HepG2 (cell line): ENCODE data around the gene SPINK4. TPM values are rescaled to one million over a fixed set of nuclear protein-coding genes. Genes with fewer than 3 reads are reported as not detected.

Experiments
- CBX1 ChIP-seq: IDR thresholded peaks from one replicate; pipeline ENCODE4 v1.6.1; 2016; ENCODE audit warnings: antibody characterized with exemption, low read depth
- CBX5 ChIP-seq: sonication (generic); formaldehyde crosslinking; IDR thresholded peaks from 2 replicates; pipeline ENCODE4 v1.4.0; 2020; ENCODE audit warnings: missing genetic modification reagents, borderline replicate concordance
- DDIT3 ChIP-seq: sonication (generic); formaldehyde crosslinking; IDR thresholded peaks from 2 replicates; pipeline ENCODE4 v1.4.0; 2020; ENCODE audit warnings: mild to moderate bottlenecking, missing genetic modification reagents
- FOXO1 ChIP-seq: sonication (generic); formaldehyde crosslinking; IDR thresholded peaks from 2 replicates; pipeline ENCODE4 v1.4.0; 2020; ENCODE audit warnings: missing genetic modification reagents
- ISX ChIP-seq: sonication (generic); formaldehyde crosslinking; conservative IDR thresholded peaks from 2 replicates; pipeline ENCODE4 v1.5.0; 2020; ENCODE audit warnings: missing genetic modification reagents
- MEIS1 ChIP-seq: sonication (generic); formaldehyde crosslinking; IDR thresholded peaks from 2 replicates; pipeline ENCODE4 v1.9.0; 2021; ENCODE audit warnings: mild to moderate bottlenecking, missing genetic modification reagents, moderate library complexity, borderline replicate concordance
- MYC ChIP-seq: sonication (generic); formaldehyde crosslinking; IDR thresholded peaks from 2 replicates; pipeline ENCODE4 v1.9.0; 2021; ENCODE audit warnings: missing genetic modification reagents, borderline replicate concordance
- NFE2 ChIP-seq: sonication (generic); formaldehyde crosslinking; IDR thresholded peaks from 2 replicates; pipeline ENCODE4 v1.4.0; 2020; ENCODE audit warnings: missing genetic modification reagents
- PHF8 ChIP-seq: sonication (generic); formaldehyde crosslinking; IDR thresholded peaks from 2 replicates; pipeline ENCODE4 v1.5.0; 2020; ENCODE audit warnings: missing genetic modification reagents
- SRSF9 ChIP-seq: fragments of 200-400 bp; formaldehyde crosslinking; IDR thresholded peaks from 2 replicates; pipeline ENCODE4 v1.6.1; 2018; ENCODE audit warnings: borderline replicate concordance, mild to moderate bottlenecking, low read depth, low read length; ENCODE audit not compliant: insufficient read depth, poor library complexity, severe bottlenecking
- SYNCRIP ChIP-seq: fragments of 200-400 bp; formaldehyde crosslinking; IDR thresholded peaks from 2 replicates; pipeline ENCODE4 v1.6.1; 2018; ENCODE audit warnings: mild to moderate bottlenecking, low read depth, low read length; ENCODE audit not compliant: insufficient read depth
- ZNF337 ChIP-seq: sonication (generic); formaldehyde crosslinking; IDR thresholded peaks from 2 replicates; pipeline ENCODE4 v1.5.1; 2020; ENCODE audit warnings: missing genetic modification reagents, low read depth, mild to moderate bottlenecking, borderline replicate concordance
- ZNF362 ChIP-seq: sonication (generic); formaldehyde crosslinking; IDR thresholded peaks from 2 replicates; pipeline ENCODE4 v1.4.0; 2020; ENCODE audit warnings: missing genetic modification reagents, mild to moderate bottlenecking, borderline replicate concordance
- ZNF383 ChIP-seq: sonication (generic); formaldehyde crosslinking; IDR thresholded peaks from 2 replicates; pipeline ENCODE4 v1.4.0; 2020; ENCODE audit warnings: missing genetic modification reagents, mild to moderate bottlenecking, borderline replicate concordance
- ZNF446 ChIP-seq: sonication (generic); formaldehyde crosslinking; IDR thresholded peaks from 2 replicates; pipeline ENCODE4 v1.5.0; 2020; ENCODE audit warnings: mild to moderate bottlenecking, missing genetic modification reagents
- ZNF496 ChIP-seq: sonication (generic); formaldehyde crosslinking; IDR thresholded peaks from 2 replicates; pipeline ENCODE4 v1.8.1; 2023; ENCODE audit warnings: mild to moderate bottlenecking, moderate library complexity, missing genetic modification reagents; ENCODE audit not compliant: insufficient replicate concordance
- ZNF570 ChIP-seq: sonication (generic); formaldehyde crosslinking; IDR thresholded peaks from 2 replicates; pipeline ENCODE4 v1.4.0; 2020; ENCODE audit warnings: mild to moderate bottlenecking, missing genetic modification reagents, borderline replicate concordance
- polyA plus RNA-seq, 8 experiments: library from polyadenylated mRNA; depleted of rRNA in 3 of 8; stranded (reverse) in 7 of 8; unstranded in 1 of 8; fragments of >200 nt; fragmentation: Illumina TruSeq in 4 of 8; extraction: Trizol in 4 of 8; gene quantifications; 2 replicates each; pipeline versions ENCODE4 v1.2.1 to v1.2.3, GENCODE V29; 2011 to 2016; ENCODE audit warnings: low read depth in 4 of 8, missing spikeins in 1 of 8, mixed read lengths in 1 of 8; ENCODE audit not compliant: insufficient read depth in 1 of 8
- total RNA-seq, 5 experiments: library from RNA; depleted of rRNA; stranded (reverse); fragments of >200 nt; fragmentation: Illumina TruSeq; extraction: Trizol; gene quantifications; 2 replicates each; pipeline ENCODE4 v1.2.3, GENCODE V29; 2016; ENCODE audit warnings: low read depth in 1 of 5
- TF ChIP-seq, protein P1 (sequence below), 2 experiments: fragments of 450-650 bp in 1 of 2; sonication (generic) in 1 of 2; formaldehyde crosslinking in 1 of 2; IDR thresholded peaks; 2 replicates each; pipeline versions ENCODE4 v1.6.1 to v1.8.0; 2016 to 2022; ENCODE audit warnings: antibody characterized with exemption in 1 of 2, mild to moderate bottlenecking in 1 of 2, missing genetic modification reagents in 1 of 2

SPINK4 gene
- total and polyA plus RNA-seq, 2 of the 13 experiments (the other 11 are each of a cell fraction or from before 2014, with no cell fraction given) = 0.53 to 3.4 TPM

- TF ChIP-seq, protein P1, sequence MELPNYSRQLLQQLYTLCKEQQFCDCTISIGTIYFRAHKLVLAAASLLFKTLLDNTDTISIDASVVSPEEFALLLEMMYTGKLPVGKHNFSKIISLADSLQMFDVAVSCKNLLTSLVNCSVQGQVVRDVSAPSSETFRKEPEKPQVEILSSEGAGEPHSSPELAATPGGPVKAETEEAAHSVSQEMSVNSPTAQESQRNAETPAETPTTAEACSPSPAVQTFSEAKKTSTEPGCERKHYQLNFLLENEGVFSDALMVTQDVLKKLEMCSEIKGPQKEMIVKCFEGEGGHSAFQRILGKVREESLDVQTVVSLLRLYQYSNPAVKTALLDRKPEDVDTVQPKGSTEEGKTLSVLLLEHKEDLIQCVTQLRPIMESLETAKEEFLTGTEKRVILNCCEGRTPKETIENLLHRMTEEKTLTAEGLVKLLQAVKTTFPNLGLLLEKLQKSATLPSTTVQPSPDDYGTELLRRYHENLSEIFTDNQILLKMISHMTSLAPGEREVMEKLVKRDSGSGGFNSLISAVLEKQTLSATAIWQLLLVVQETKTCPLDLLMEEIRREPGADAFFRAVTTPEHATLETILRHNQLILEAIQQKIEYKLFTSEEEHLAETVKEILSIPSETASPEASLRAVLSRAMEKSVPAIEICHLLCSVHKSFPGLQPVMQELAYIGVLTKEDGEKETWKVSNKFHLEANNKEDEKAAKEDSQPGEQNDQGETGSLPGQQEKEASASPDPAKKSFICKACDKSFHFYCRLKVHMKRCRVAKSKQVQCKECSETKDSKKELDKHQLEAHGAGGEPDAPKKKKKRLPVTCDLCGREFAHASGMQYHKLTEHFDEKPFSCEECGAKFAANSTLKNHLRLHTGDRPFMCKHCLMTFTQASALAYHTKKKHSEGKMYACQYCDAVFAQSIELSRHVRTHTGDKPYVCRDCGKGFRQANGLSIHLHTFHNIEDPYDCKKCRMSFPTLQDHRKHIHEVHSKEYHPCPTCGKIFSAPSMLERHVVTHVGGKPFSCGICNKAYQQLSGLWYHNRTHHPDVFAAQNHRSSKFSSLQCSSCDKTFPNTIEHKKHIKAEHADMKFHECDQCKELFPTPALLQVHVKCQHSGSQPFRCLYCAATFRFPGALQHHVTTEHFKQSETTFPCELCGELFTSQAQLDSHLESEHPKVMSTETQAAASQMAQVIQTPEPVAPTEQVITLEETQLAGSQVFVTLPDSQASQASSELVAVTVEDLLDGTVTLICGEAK (IDR thresholded peaks at IDR 0.05) = no peak
- TF ChIP-seq, protein P1 (CRISPR knock-in tag; IDR thresholded peaks at IDR 0.05) = peak; percentile 90
- TF ChIP-seq SYNCRIP (no peak), PHF8 (CRISPR knock-in tag) (peak; percentile 95), ZNF362 (peak; percentile 59; the same call in 1 of the 2 replicates), ZNF496 (CRISPR knock-in tag) (no peak), CBX1 (peak; percentile 29), ZNF337 (CRISPR knock-in tag) (peak; percentile 71; the same call in 1 of the 2 replicates), DDIT3 (CRISPR knock-in tag) (no peak), ZNF446 (CRISPR knock-in tag) (0 out of 2 replicates have a peak, but pooled peaks have one; percentile 82), NFE2 (CRISPR knock-in tag) (0 out of 2 replicates have a peak, but pooled peaks have one; percentile 42), ISX (CRISPR knock-in tag) (0 out of 2 replicates have a peak, but pooled peaks have one; percentile 31), ZNF570 (CRISPR knock-in tag) (no peak), MEIS1 (CRISPR knock-in tag) (no peak; the same call in 1 of the 2 replicates), FOXO1 (CRISPR knock-in tag) (peak; percentile 66), SRSF9 (no peak), CBX5 (peak; percentile 74; the same call in 1 of the 2 replicates), ZNF383 (CRISPR knock-in tag) (no peak), MYC (CRISPR knock-in tag) (peak; percentile 97)
These were observed 50.5 kb downstream of the SPINK4 start, which contains the start of gene NFX1 (continued) for GRCh38 chr9:33290247-33291030.
